CD8-positive, alpha-beta memory T cell (primary cell): Measurements from ENCODE around the gene BCL3. TPM values are rescaled to one million over a fixed set of nuclear protein-coding genes. Genes with fewer than 3 reads are reported as not detected.
A peak's percentile ranks its signal among the peaks of the same experiment; 100 is the strongest.

ENCODE experiments used
- CTCF ChIA-PET: fragments of 350-600 bp; sonication (Branson Sonifier 250); formaldehyde crosslinking; loops from one replicate; lab custom pipeline; 2021; ENCODE audit warnings: antibody characterized with exemption; lab: Charles Lee
- POLR2A ChIA-PET: fragments of 350-600 bp; sonication (Branson Sonifier 250); formaldehyde crosslinking; loops from one replicate; lab custom pipeline; 2021; ENCODE audit warnings: antibody characterized with exemption; lab: Charles Lee
- DNase-seq, 5 donors: peaks; one replicate each; pipeline versions ENCODE4 v3.0.0 to v3.0.0-alpha.2; 2020 to 2022; ENCODE audit warnings: mixed read lengths in 1 of 5
- H3K27ac ChIP-seq: one replicate; pipeline ENCODE4 v1.7.0; 2013; ENCODE audit warnings: low read depth, mild to moderate bottlenecking, low read length, moderate library complexity
- H3K27me3 ChIP-seq: 2 replicates; pipeline ENCODE4 v1.7.0; 2013; ENCODE audit warnings: low read length, mild to moderate bottlenecking; ENCODE audit not compliant: insufficient read depth, poor library complexity, severe bottlenecking
- H3K36me3 ChIP-seq: 2 replicates; pipeline ENCODE4 v1.7.0; 2013; ENCODE audit warnings: mild to moderate bottlenecking, low read length, moderate library complexity; ENCODE audit not compliant: insufficient read depth
- H3K4me1 ChIP-seq: 2 replicates; pipeline ENCODE4 v1.7.0; 2013; ENCODE audit warnings: mild to moderate bottlenecking, low read length, moderate library complexity; ENCODE audit not compliant: insufficient read depth
- H3K4me3 ChIP-seq: 2 replicates; pipeline ENCODE4 v1.7.0; 2013; ENCODE audit warnings: mild to moderate bottlenecking, low read length
- H3K9me3 ChIP-seq: 2 replicates; pipeline ENCODE4 v1.7.0; 2013; ENCODE audit warnings: mild to moderate bottlenecking, low read length
- H3K27ac Mint-ChIP-seq, 8 donors: one replicate each; pipeline ENCODE4 v1.8.0; 2020 to 2021; ENCODE audit warnings: mixed read lengths in 8 of 8, mild to moderate bottlenecking in 6 of 8, inconsistent platforms in 3 of 8, moderate library complexity in 3 of 8
- H3K27me3 Mint-ChIP-seq, 2 donors: one replicate each; pipeline ENCODE4 v1.8.0; 2020 to 2021; ENCODE audit warnings: mixed read lengths in 2 of 2, mild to moderate bottlenecking in 1 of 2, moderate library complexity in 1 of 2
- H3K36me3 Mint-ChIP-seq, 3 donors: one replicate each; pipeline ENCODE4 v1.8.0; 2020 to 2021; ENCODE audit warnings: mixed read lengths in 3 of 3, inconsistent platforms in 1 of 3, mild to moderate bottlenecking in 1 of 3
- H3K4me1 Mint-ChIP-seq, 3 donors: one replicate each; pipeline ENCODE4 v1.8.0; 2020 to 2021; ENCODE audit warnings: mixed read lengths in 3 of 3, inconsistent platforms in 1 of 3, mild to moderate bottlenecking in 1 of 3
- H3K4me3 Mint-ChIP-seq, 7 donors: one replicate each; pipeline ENCODE4 v1.8.0; 2020 to 2021; ENCODE audit warnings: mixed read lengths in 7 of 7, mild to moderate bottlenecking in 6 of 7, moderate library complexity in 4 of 7, inconsistent platforms in 2 of 7
- H3K9me3 Mint-ChIP-seq, 5 donors: one replicate each; pipeline ENCODE4 v1.8.0; 2020 to 2022; ENCODE audit warnings: mixed read lengths in 5 of 5, mild to moderate bottlenecking in 3 of 5, moderate library complexity in 2 of 5, inconsistent platforms in 1 of 5
- polyA plus RNA-seq: library from polyadenylated mRNA; unstranded; fragments of 300-500 nt; fragmentation: Illumina TruSeq; gene quantifications from one replicate; pipeline ENCODE4 v1.2.3, GENCODE V29; 2021
- total RNA-seq, 2 experiments: library from RNA; stranded (reverse); gene quantifications; one replicate each; pipeline ENCODE4 v1.2.3, GENCODE V29; 2021

The BCL3 gene
- total and polyA plus RNA-seq, 3 experiments from 2014 or later = 9.8 to 33.9 (median 30.5) TPM

DNA sequence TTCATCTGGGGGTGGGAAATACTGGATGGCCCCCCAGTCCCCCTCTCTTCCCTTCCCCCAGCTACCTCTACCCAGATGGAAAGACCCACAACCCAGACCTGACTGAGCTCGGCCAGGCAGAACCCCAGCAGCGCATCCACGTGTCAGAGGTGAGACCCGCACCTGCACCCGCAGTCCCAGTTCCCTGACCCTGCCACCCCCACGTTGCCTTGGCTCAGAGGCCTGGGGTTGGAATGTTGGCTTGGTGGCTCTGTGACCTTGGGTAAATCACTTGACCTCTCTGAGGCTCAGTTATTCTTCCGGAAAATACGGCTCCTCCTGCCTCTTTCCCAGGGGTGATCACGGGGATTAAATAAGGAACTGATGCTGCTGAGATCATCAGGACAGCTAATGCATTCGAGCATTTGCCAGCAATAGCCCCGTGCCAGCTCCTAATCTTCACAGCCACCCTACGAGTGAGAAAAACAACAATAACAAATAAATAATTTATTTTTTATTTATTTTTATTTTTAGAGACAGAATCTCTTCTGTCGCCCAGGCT lies 41.5 kb downstream of the BCL3 start:
- H3K9me3 ChIP-seq = no peaks in the 10 kb centered on the region
- no peak overlapping the region for H3K27ac Mint-ChIP-seq
- H3K36me3 Mint-ChIP-seq = no peaks in the 10 kb centered on the region
- no peak overlapping the region for H3K27ac ChIP-seq
- H3K27me3 ChIP-seq = no peaks in the 10 kb centered on the region
- H3K4me1 ChIP-seq = no peaks in the 10 kb centered on the region
- CTCF ChIA-PET = interaction anchor here (1.2 kb wide), 1 partner anchor 19 kb away, joined by 4 read pairs; no protein-coding TSS in a partner anchor
- no peak for DNase-seq
- no peak overlapping the region for H3K4me3 ChIP-seq
- POLR2A ChIA-PET = no interaction called here
- H3K27me3 Mint-ChIP-seq = no peaks in the 10 kb centered on the region
- no peaks in the 10 kb centered on the region for H3K4me1 Mint-ChIP-seq
- no peaks in the 10 kb centered on the region for H3K36me3 ChIP-seq
- no peaks in the 10 kb centered on the region for H3K9me3 Mint-ChIP-seq
- H3K4me3 Mint-ChIP-seq = no peak overlapping the region

DNA sequence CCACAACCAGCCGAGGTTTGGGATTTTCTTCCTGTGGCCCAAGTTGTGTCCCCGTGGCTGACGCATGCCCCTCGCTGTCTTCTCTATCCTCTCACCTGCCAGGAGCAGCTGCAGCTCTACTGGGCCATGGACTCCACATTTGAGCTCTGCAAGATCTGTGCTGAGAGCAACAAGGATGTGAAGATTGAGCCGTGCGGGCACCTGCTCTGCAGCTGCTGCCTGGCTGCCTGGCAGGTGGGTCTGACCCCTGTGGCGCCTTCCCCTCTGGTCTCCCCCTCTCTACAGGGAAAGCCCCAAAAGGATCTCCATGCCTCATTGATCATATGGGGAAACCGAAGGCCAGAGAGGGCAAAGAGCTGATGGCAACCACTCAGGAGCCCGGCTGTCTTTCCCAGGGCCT lies 43.8 kb downstream of the BCL3 start:
- H3K4me1 Mint-ChIP-seq = peaks cover 5 to 10% (median 8%) of the 10 kb centered on the region in 3 donors
- no peaks in the 10 kb centered on the region for H3K27me3 Mint-ChIP-seq
- no peak overlapping the region for H3K27ac Mint-ChIP-seq

DNA sequence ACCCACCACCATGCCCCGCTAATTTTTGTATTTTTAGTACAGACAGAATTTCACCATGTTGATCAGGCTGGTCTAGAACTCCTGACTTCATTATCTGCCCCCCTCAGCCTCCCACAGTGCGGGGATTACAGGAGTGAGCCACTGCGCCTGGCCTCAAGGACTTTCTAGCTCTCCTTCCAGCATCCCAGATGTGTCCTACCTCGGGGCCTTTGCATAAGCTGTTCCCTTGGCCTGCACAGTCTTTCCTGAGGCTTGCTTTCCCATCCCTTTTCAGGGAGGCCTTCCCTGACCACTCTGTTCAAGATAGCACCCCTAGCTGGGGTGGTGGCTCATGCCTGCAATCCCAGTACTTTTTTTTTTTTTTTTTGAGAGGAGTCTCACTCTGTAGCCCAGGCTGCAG lies 46.1 kb downstream of the BCL3 start:
- Histone ChIP-seq H3K9me3 (no peaks in the 10 kb centered on the region), H3K4me1 (no peaks in the 10 kb centered on the region)

More for the DNA sequence above, 43.8 kb downstream of the BCL3 start:
- Mint-ChIP-seq H3K4me3 (no peak overlapping the region), H3K36me3 (no peaks in the 10 kb centered on the region), H3K9me3 (no peaks in the 10 kb centered on the region)
- Histone ChIP-seq H3K36me3 (no peaks in the 10 kb centered on the region), H3K4me1 (no peaks in the 10 kb centered on the region), H3K27me3 (no peaks in the 10 kb centered on the region), H3K4me3 (no peak overlapping the region), H3K9me3 (no peaks in the 10 kb centered on the region), H3K27ac (no peak overlapping the region)
- CTCF ChIA-PET = no interaction called here
- POLR2A ChIA-PET = no interaction called here
- DNase-seq = no peak

DNA sequence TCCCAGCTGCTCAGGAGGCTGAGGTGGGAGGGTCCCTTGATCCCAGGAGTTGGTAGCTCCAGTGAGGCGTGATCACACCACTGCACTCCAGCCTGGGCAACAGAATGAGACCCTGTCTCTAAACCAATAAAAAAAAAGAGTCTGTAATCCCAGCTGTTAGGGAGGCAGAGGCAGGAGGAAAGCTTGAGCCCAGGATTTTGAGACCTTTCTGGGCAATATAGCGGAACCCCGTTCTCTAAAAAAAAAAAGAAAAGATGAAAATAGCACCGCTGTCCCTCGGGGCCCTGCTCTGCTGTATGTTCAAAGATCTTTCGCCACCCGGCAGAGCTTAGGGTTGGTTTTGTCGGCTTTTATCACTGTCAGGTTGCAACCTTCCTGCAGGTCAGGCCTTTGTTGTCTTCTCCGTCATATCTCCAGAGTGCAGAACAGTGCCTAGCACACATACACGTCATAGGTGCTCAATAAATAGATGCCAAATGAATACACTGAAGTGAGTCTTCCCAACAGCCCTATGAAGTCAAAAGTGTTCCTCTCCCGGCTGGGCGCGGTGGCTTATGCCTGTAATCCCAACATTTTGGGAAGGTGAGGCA lies 47.0 kb downstream of the BCL3 start:
- Mint-ChIP-seq H3K4me1 (peaks cover 5 to 10% (median 8%) of the 10 kb centered on the region in 3 donors), H3K27me3 (peaks cover 0 to 2% of the 10 kb centered on the region in 2 donors)
- POLR2A ChIA-PET = no interaction called here

More for the DNA sequence above, 46.1 kb downstream of the BCL3 start:
- no peaks in the 10 kb centered on the region for H3K27me3 ChIP-seq
- H3K4me3 Mint-ChIP-seq = no peak overlapping the region
- H3K27ac Mint-ChIP-seq = no peak overlapping the region
- CTCF ChIA-PET = interaction anchor here (0.7 to 1.2 kb wide), 2 partner anchors 41 to 91 kb away, joined by 3 to 4 read pairs; no protein-coding TSS in a partner anchor
- peaks cover 5 to 10% (median 8%) of the 10 kb centered on the region in 3 donors for H3K4me1 Mint-ChIP-seq
- H3K27me3 Mint-ChIP-seq = peaks cover 0 to 2% of the 10 kb centered on the region in 2 donors
- no peaks in the 10 kb centered on the region for H3K9me3 Mint-ChIP-seq
- no peaks in the 10 kb centered on the region for H3K36me3 ChIP-seq
- POLR2A ChIA-PET = no interaction called here
- H3K36me3 Mint-ChIP-seq = no peaks in the 10 kb centered on the region
- no peak overlapping the region for H3K4me3 ChIP-seq
- DNase-seq = no peak
- H3K27ac ChIP-seq = no peak overlapping the region

DNA sequence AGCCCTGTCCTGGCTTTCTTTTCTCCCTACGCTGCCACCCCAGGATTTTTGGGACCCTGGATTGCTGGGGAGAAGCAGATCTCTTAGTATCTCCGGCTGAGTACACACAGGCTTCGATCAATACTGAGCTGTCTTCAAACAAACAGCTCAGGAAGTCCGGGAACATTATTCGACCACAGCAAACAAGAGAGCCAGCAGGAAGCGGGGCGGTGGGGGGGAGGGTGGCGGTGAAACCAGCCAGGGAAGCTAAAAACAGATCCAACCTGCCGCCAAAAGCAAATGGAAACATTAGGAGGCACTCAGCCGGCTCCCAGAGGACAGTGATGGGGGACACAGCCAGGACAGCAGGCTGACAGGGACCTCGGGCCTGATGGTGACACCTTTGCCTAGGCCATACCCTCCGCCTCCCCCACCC lies 48.2 kb downstream of the BCL3 start:
- Mint-ChIP-seq H3K27ac (no peak overlapping the region), H3K36me3 (no peaks in the 10 kb centered on the region), H3K27me3 (peaks cover 0 to 2% of the 10 kb centered on the region in 2 donors), H3K9me3 (no peaks in the 10 kb centered on the region), H3K4me1 (peaks cover 5 to 10% (median 8%) of the 10 kb centered on the region in 3 donors), H3K4me3 (peak overlapping the region in 2 of 7 donors; percentile 7 to 46)
- Histone ChIP-seq H3K27ac (no peak overlapping the region), H3K27me3 (no peaks in the 10 kb centered on the region), H3K36me3 (no peaks in the 10 kb centered on the region), H3K4me3 (no peak overlapping the region), H3K9me3 (no peaks in the 10 kb centered on the region), H3K4me1 (no peaks in the 10 kb centered on the region)
- no peak for DNase-seq
- ChIA-PET POLR2A (no interaction called here), CTCF (interaction anchor here (1.5 kb wide), 1 partner anchor 48 kb away, joined by 3 read pairs; no protein-coding TSS in a partner anchor)

More for the DNA sequence above, 47.0 kb downstream of the BCL3 start:
- H3K9me3 Mint-ChIP-seq = no peaks in the 10 kb centered on the region
- H3K27ac Mint-ChIP-seq = peak overlapping the region in 1 of 8 donors; percentile 43
- no peaks in the 10 kb centered on the region for H3K36me3 Mint-ChIP-seq
- CTCF ChIA-PET = interaction anchor here (0.7 to 1.2 kb wide), 2 partner anchors 40 to 92 kb away, joined by 3 to 4 read pairs; no protein-coding TSS in a partner anchor
- Histone ChIP-seq H3K9me3 (no peaks in the 10 kb centered on the region), H3K27ac (no peak overlapping the region), H3K4me3 (no peak overlapping the region), H3K4me1 (no peaks in the 10 kb centered on the region), H3K36me3 (no peaks in the 10 kb centered on the region), H3K27me3 (no peaks in the 10 kb centered on the region)
- H3K4me3 Mint-ChIP-seq = no peak overlapping the region
- no peak for DNase-seq

DNA sequence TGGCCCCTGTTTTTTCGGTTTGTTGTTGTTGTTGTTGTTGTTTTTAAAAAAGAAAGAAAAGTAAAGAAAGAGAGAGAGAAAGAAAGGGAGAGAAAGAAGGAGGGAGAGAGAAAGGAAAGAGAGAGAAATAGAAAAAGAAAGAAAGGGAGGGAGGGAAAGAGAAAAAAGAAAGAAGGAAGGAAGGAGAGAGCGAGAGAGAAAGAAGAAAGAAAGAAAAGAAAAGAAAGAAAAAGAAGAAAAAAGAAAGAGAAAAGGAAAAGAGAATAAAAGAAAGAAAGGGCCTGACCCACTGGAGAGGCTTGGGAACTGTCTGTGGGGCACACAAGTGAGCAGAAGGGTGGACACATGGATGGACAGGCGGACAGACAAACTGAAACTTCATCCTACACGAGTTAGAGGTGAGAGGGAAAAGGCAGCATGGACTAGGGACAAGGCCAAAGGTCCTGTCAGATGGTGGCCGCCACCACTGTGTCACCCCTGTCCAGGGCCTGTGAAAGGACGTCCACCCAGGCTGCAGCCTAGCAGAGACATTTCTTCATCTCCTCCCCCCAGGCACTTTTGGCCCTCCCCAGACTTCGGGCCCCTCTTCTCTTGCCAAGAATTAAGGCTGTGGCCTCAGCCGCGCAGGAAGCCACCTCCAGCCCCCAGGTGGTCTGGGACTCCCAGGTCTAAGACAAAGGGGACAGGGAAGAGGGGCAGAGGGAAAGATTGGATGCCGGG lies 51.3 kb downstream of the BCL3 start:
- Histone ChIP-seq H3K4me1 (no peaks in the 10 kb centered on the region), H3K27me3 (no peaks in the 10 kb centered on the region), H3K36me3 (no peaks in the 10 kb centered on the region), H3K27ac (no peak overlapping the region), H3K4me3 (no peak overlapping the region), H3K9me3 (no peaks in the 10 kb centered on the region)
- H3K27me3 Mint-ChIP-seq = peaks cover 2 to 4% of the 10 kb centered on the region in 2 donors
- H3K27ac Mint-ChIP-seq = no peak overlapping the region
- H3K36me3 Mint-ChIP-seq = no peaks in the 10 kb centered on the region
- no peaks in the 10 kb centered on the region for H3K9me3 Mint-ChIP-seq
- ChIA-PET CTCF (interaction anchor here (0.7 kb wide), 1 partner anchor 76 kb away, joined by 3 read pairs; no protein-coding TSS in a partner anchor), POLR2A (no interaction called here)
- no peak for DNase-seq
- H3K4me1 Mint-ChIP-seq = peaks cover 5 to 10% (median 8%) of the 10 kb centered on the region in 3 donors
- H3K4me3 Mint-ChIP-seq = no peak overlapping the region

DNA sequence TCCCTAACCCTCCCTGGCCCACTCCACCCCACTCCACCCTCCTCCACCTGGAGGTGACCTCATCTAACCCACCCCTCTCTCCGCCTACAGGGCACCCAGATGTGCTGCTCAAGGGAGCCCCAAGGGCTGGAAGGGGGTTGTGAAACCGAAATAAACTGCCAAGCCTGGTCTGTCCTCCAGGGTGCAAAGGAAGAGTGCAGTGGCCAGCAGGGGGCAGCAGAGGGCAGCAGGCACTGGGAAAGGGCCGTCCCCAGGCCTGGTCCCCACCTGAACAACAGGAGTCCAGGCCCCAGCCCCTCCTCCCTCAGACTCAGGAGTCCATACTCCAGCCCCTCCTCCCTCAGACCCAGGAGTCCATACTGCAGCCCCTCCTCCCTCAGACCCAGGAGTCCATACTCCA lies 52.0 kb downstream of the BCL3 start:
- Mint-ChIP-seq H3K4me1 (peaks cover 5 to 10% (median 8%) of the 10 kb centered on the region in 3 donors), H3K27me3 (peaks cover 2 to 4% of the 10 kb centered on the region in 2 donors), H3K27ac (peak overlapping the region in 1 of 8 donors; percentile 19), H3K36me3 (no peaks in the 10 kb centered on the region), H3K9me3 (no peaks in the 10 kb centered on the region), H3K4me3 (no peak overlapping the region)
- peak; percentile 58 to 84 (median 70) for DNase-seq
- ChIA-PET POLR2A (no interaction called here), CTCF (no interaction called here)
- Histone ChIP-seq H3K4me3 (no peak overlapping the region), H3K9me3 (no peaks in the 10 kb centered on the region), H3K27me3 (no peaks in the 10 kb centered on the region), H3K4me1 (no peaks in the 10 kb centered on the region), H3K36me3 (no peaks in the 10 kb centered on the region), H3K27ac (no peak overlapping the region)
